ENCODE results near the gene ZNF287.

DNA sequence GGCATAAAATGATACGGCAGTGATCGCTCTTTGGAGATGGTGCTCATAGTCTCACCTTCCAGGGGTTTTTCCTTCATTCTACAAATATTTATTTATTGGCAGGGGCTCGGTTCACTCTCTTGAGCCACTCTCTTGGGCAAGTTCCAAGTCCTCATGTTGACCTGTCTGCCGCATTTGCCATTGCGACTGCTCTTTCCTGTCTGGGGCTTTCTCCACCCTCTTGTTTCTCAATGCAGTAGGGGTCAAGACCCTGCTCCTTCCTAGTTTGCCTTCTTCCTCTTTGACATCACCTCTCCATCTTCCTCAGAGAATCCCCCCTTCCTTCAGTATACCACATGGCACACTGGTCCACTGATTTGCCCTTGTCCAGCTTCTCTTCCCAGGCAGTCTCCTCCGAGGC, 55.1 kb downstream of the ZNF287 start:
- TF ChIP-seq EZH2 (IDR thresholded peaks at IDR 0.05; ENCODE audit: insufficient read depth, poor library complexity, severe bottlenecking) (no peak), EZH2phosphoT487 (IDR thresholded peaks at IDR 0.05; ENCODE audit: insufficient read depth, low read depth) (no peak)

Data from GM23248 (cell line).